NCI-H1930 (cell line): ENCODE measurements around the gene DBNDD2.

Experiments
- DNase-seq, 2 experiments: peaks; one replicate each; lab custom pipeline; 2025; lab: John Stamatoyannopoulos, UW

DBNDD2 gene

GRCh38 chr20:45450097-45450818, 42.2 kb downstream of the DBNDD2 start:
- peak in 1 of 2 experiments; percentile 31 for DNase-seq

GRCh38 chr20:45452238-45452637, 44.1 kb downstream of the DBNDD2 start:
- no peak for DNase-seq

GRCh38 chr20:45452772-45453691, 44.9 kb downstream of the DBNDD2 start:
- no peak for DNase-seq

GRCh38 chr20:45456632-45457031, 48.5 kb downstream of the DBNDD2 start:
- peak; percentile 28 to 34 for DNase-seq

GRCh38 chr20:45459606-45460005, 51.5 kb downstream of the DBNDD2 start:
- no peak for DNase-seq
